Colonic mucosa (tissue), 4 donors: Measurements from ENCODE around the gene LIME1. TPM values are rescaled to one million over a fixed set of nuclear protein-coding genes. Genes with fewer than 3 reads are reported as not detected.

Experiments
- DNase-seq: peaks from one replicate; pipeline ENCODE4 v3.0.0-alpha.2; 2020
- H3K27ac ChIP-seq: fragments of 200-600 bp; one replicate; pipeline ENCODE4 v1.8.0; 2021
- H3K27me3 ChIP-seq: fragments of 200-600 bp; one replicate; pipeline ENCODE4 v1.8.0; 2021
- H3K36me3 ChIP-seq: fragments of 200-600 bp; one replicate; pipeline ENCODE4 v1.8.0; 2021
- H3K4me1 ChIP-seq: fragments of 200-600 bp; one replicate; pipeline ENCODE4 v1.8.0; 2021; ENCODE audit warnings: mild to moderate bottlenecking
- H3K4me3 ChIP-seq: fragments of 200-600 bp; one replicate; pipeline ENCODE4 v1.8.0; 2021
- H3K9ac ChIP-seq, 2 donors: one replicate each; pipeline ENCODE4 v1.7.0; 2013; ENCODE audit warnings: control low read depth in 2 of 2, low read depth in 2 of 2, low read length in 2 of 2
- H3K9me3 ChIP-seq: fragments of 200-600 bp; one replicate; pipeline ENCODE4 v1.8.0; 2021
- CTCF ChIP-seq: fragments of 200-600 bp; IDR thresholded peaks from one replicate; pipeline ENCODE4 v1.8.0; 2022; ENCODE audit warnings: antibody characterized with exemption, mild to moderate bottlenecking
- intact Hi-C: fragments of 100-400 bp; cut with DNase I; formaldehyde crosslinking; loops from one replicate; pipeline ENCODE4 v1.14.1; 2022
- total RNA-seq, 2 donors: library from RNA; stranded (reverse); fragmentation: NEBNext Ultra II Directional in 1 of 2; extraction: Animal tissue kit (Norgen Biotek cat#: 25700) in 1 of 2; gene quantifications; one replicate each; pipeline ENCODE4 v1.2.1, GENCODE V29; 2021
- donor health status: healthy.
- donor health status: DM: no; HTN: no; CAD: no.
- donor health status: DM: no; HTN: no; CAD: no.

Gene LIME1, protein sequence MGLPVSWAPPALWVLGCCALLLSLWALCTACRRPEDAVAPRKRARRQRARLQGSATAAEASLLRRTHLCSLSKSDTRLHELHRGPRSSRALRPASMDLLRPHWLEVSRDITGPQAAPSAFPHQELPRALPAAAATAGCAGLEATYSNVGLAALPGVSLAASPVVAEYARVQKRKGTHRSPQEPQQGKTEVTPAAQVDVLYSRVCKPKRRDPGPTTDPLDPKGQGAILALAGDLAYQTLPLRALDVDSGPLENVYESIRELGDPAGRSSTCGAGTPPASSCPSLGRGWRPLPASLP
- total RNA-seq = 10 to 100 TPM; 10.8 to 20.0 TPM

DNA sequence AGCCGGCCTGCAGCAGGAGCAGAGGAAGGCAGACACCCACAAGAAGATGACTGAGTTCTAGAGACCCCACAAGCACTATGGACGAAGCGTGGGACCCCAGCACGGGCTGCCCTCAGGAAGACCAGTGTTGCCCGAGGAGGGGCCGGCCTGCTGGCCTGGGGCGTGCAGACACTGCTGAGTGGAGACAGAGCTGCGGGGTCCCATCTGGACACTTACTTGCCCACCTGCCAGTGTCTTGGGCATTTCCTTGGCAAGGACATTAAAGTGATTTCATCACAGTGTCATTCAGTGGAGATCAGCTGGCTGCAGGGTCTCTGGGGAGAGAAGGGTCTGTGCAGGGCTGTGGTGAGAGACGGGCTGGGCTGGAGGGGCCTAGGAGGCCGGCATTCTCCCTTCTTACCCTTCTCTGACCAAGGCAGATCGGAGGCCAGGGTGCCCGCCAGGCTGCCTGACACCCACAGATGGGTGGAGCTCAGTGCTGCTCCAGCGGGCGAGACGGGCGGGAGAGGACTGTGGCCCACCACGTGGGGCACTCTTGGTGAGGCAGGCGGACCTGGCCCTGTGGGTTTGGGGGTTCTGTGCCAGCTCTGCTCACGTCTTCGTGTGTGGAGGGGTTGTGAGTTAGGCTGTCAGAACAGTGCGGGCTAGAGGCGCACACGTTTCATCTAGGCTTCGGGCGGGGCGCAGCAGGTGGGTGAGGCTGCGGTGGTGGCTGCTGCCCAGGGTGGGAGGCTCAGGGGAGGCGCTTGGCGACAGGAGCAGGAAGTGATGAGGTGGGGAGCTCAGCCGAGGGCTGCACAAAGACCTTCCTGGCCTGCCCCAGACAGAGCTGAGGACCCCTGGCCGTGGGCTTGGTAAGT lies at the start of gene LIME1:
TSS of gene LIME1 (plus strand) at position 806 of the 860 bp plus-strand sequence. CDS start 886 bp downstream, outside the sequence.
- Histone ChIP-seq H3K27me3 (no peaks in the 10 kb centered on the region), H3K4me3 (peak within 1 kb of the TSS; percentile 34), H3K36me3 (peaks cover 7% of the 10 kb centered on the region), H3K9me3 (no peaks in the 10 kb centered on the region), H3K4me1 (peaks cover 29% of the 10 kb centered on the region), H3K27ac (peak within 1 kb of the TSS; percentile 46), H3K9ac (peak within 1 kb of the TSS; percentile 62 to 81)
- intact Hi-C loops = no loop called here
- no peak for TF ChIP-seq CTCF
- DNase-seq = peak; percentile 83

GRCh38 chr20:63687419-63688178 lies 48.9 kb upstream of the LIME1 start:
- intact Hi-C loops = no loop called here
- no peak for TF ChIP-seq CTCF
- Histone ChIP-seq H3K27me3 (no peaks in the 10 kb centered on the region), H3K9me3 (no peaks in the 10 kb centered on the region), H3K4me3 (no peak overlapping the region), H3K9ac (peak overlapping the region; percentile 35 to 41), H3K36me3 (no peaks in the 10 kb centered on the region), H3K27ac (peak overlapping the region; percentile 82), H3K4me1 (peaks cover 33% of the 10 kb centered on the region)
- no peak for DNase-seq

DNA sequence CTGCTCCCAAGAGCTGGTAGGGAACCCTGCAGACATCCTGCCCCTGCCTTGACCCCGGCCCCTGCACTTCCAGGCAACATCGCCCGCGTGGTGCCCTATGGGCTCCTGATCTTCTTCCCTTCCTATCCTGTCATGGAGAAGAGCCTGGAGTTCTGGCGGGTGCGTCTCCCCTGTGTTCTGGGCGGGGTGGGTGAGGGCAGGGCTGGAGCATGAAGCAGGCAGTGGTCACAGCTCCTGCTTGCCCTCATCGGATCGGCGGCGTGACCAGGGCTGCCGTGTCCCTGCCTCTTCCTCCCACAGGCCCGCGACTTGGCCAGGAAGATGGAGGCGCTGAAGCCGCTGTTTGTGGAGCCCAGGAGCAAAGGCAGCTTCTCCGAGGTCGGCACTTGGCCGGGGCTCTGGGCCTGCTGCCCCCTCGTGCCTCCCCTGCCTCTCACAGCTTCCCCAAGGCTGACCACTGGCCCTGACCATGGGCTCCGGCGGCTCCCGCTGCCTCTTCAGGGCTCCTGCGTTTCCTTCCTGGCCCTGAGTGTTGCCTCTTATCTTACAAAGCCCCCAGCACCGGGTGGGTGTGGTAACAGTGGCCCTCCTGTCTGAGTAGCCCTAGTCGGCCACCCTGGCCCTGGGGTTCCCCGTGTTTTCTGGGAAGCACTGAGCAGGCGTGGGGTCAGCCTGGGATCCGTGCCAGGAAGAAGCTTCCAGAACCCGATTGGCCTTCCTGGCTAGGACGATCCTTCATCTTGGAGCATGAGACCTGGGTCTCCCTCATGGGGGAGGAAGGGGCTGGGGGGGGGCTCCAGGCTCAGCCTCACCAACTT lies 48.0 kb upstream of the LIME1 start:
- Histone ChIP-seq H3K27me3 (no peaks in the 10 kb centered on the region), H3K9ac (peak overlapping the region in 1 of 2 donors; percentile 41), H3K36me3 (no peaks in the 10 kb centered on the region), H3K4me1 (peaks cover 33% of the 10 kb centered on the region), H3K9me3 (no peaks in the 10 kb centered on the region), H3K27ac (peak overlapping the region; percentile 82), H3K4me3 (no peak overlapping the region)
- intact Hi-C loops = no loop called here
- TF ChIP-seq CTCF = no peak
- DNase-seq = no peak

GRCh38 chr20:63689046-63690002 lies 47.1 kb upstream of the LIME1 start:
- Histone ChIP-seq H3K36me3 (no peaks in the 10 kb centered on the region), H3K4me1 (peaks cover 33% of the 10 kb centered on the region), H3K4me3 (peak overlapping the region; percentile 26), H3K9me3 (no peaks in the 10 kb centered on the region), H3K27me3 (no peaks in the 10 kb centered on the region), H3K27ac (peak overlapping the region; percentile 83), H3K9ac (peak overlapping the region in 1 of 2 donors; percentile 12)
- DNase-seq = no peak
- no peak for TF ChIP-seq CTCF
- intact Hi-C loops = no loop called here
